Keratinocyte (primary cell): ENCODE results near the gene KRT34. TPM values are rescaled to one million over a fixed set of nuclear protein-coding genes. Genes with fewer than 3 reads are reported as not detected.

Experiments used
- DNase-seq: peaks from one replicate; pipeline ENCODE4 v3.0.0-alpha.2; 2011; ENCODE audit warnings: low read depth, missing footprints, low spot score
- FAIRE-seq: peaks from 2 replicates; lab custom pipeline; 2011; peaks lifted over from hg19 to GRCh38; lab: Jason Lieb, UNC
- H2AFZ ChIP-seq: 2 replicates; pipeline ENCODE4 v1.6.0; 2012; ENCODE audit warnings: low read length, control low read depth, inconsistent platforms; ENCODE audit not compliant: control insufficient read depth
- H3K27ac ChIP-seq: 2 replicates; pipeline ENCODE4 v1.5.1; 2011; ENCODE audit warnings: low read length; ENCODE audit not compliant: control insufficient read depth, insufficient read depth
- H3K27me3 ChIP-seq: 3 replicates; pipeline ENCODE4 v1.6.0; 2011; ENCODE audit warnings: low read length; ENCODE audit not compliant: control insufficient read depth, insufficient read depth; ENCODE audit errors: extremely low read depth
- H3K36me3 ChIP-seq, 2 experiments: 2 replicates in 1 of 2; 3 replicates in 1 of 2; pipeline ENCODE4 v1.5.1; 2011; ENCODE audit warnings: low read length in 2 of 2, mild to moderate bottlenecking in 1 of 2; ENCODE audit not compliant: control insufficient read depth in 2 of 2, insufficient read depth in 2 of 2; ENCODE audit errors: extremely low read depth in 1 of 2
- H3K4me1 ChIP-seq: 3 replicates; pipeline ENCODE4 v1.5.1; 2011; ENCODE audit warnings: low read length; ENCODE audit not compliant: control insufficient read depth, insufficient read depth; ENCODE audit errors: extremely low read depth
- H3K4me2 ChIP-seq: 3 replicates; pipeline ENCODE4 v1.6.0; 2011; ENCODE audit warnings: low read depth, low read length; ENCODE audit not compliant: control insufficient read depth, insufficient read depth; ENCODE audit errors: extremely low read depth
- H3K4me3 ChIP-seq, 3 experiments: fragments of 200-600 bp in 1 of 3; sonication (generic) in 1 of 3; 2 replicates in 2 of 3; 3 replicates in 1 of 3; pipeline ENCODE4 v1.5.1; 2011 to 2016; ENCODE audit warnings: low read length in 3 of 3, mild to moderate bottlenecking in 3 of 3, control low read depth in 2 of 3, inconsistent platforms in 1 of 3, low read depth in 1 of 3, mixed read lengths in 1 of 3, mixed run types in 1 of 3, moderate library complexity in 1 of 3; ENCODE audit not compliant: control insufficient read depth in 2 of 3, insufficient read depth in 2 of 3; ENCODE audit errors: extremely low read depth in 1 of 3
- H3K79me2 ChIP-seq: 2 replicates; pipeline ENCODE4 v1.6.0; 2012; ENCODE audit warnings: low read length; ENCODE audit not compliant: control insufficient read depth, insufficient read depth
- H3K9ac ChIP-seq: 3 replicates; pipeline ENCODE4 v1.6.0; 2011; ENCODE audit warnings: low read length; ENCODE audit not compliant: control insufficient read depth, insufficient read depth; ENCODE audit errors: extremely low read depth
- H3K9me1 ChIP-seq: 3 replicates; pipeline ENCODE4 v1.6.0; 2011; ENCODE audit warnings: low read length; ENCODE audit not compliant: control insufficient read depth, insufficient read depth; ENCODE audit errors: extremely low read depth
- H3K9me3 ChIP-seq: 2 replicates; pipeline ENCODE4 v1.5.1; 2012; ENCODE audit warnings: low read depth, low read length; ENCODE audit not compliant: control insufficient read depth
- H4K20me1 ChIP-seq: 3 replicates; pipeline ENCODE4 v1.6.0; 2011; ENCODE audit warnings: low read length; ENCODE audit not compliant: control insufficient read depth, insufficient read depth; ENCODE audit errors: extremely low read depth
- EZH2 ChIP-seq: IDR thresholded peaks from one replicate; pipeline ENCODE4 v1.6.1; 2012; ENCODE audit warnings: inconsistent platforms, mild to moderate bottlenecking, low read length, moderate library complexity
- dilution Hi-C: fragments of 300-500 bp; cut with MboI; formaldehyde crosslinking; loops from one replicate; pipeline ENCODE4 v1.7.0; 2020; ENCODE audit warnings: low sequenced_read_pairs; ENCODE audit not compliant: extremely low pct_ligation_motif_present
- polyA plus RNA-seq, 5 experiments: library from polyadenylated mRNA; depleted of rRNA in 3 of 5; stranded (reverse) in 3 of 5; stranded (forward) in 1 of 5; unstranded in 1 of 5; fragments of >200 nt; gene quantifications; 1 replicate in 1 of 5; 2 replicates in 3 of 5; 3 replicates in 1 of 5; pipeline versions ENCODE4 v1.2.1 to v1.2.3, GENCODE V29; 2011 to 2012; ENCODE audit warnings: missing spikeins in 2 of 5, low read depth in 1 of 5, low replicate concordance in 1 of 5
- TF ChIP-seq, protein P1 (sequence below), 3 experiments: IDR thresholded peaks in 1 of 3; conservative IDR thresholded peaks in 1 of 3; optimal IDR thresholded peaks in 1 of 3; 2 replicates in 2 of 3; 3 replicates in 1 of 3; pipeline versions ENCODE3 to v1.5.1; 2011; ENCODE audit warnings: low read length in 3 of 3, mild to moderate bottlenecking in 3 of 3, moderate library complexity in 2 of 3, control low read depth in 1 of 3, inconsistent platforms in 1 of 3; ENCODE audit not compliant: insufficient read depth in 2 of 3; ENCODE audit errors: extremely low read depth in 1 of 3

Gene KRT34
- polyA plus RNA-seq, 1 donor (not counting 4 experiments of a cell fraction or from before 2014, with no cell fraction given), result 4.8 TPM

DNA sequence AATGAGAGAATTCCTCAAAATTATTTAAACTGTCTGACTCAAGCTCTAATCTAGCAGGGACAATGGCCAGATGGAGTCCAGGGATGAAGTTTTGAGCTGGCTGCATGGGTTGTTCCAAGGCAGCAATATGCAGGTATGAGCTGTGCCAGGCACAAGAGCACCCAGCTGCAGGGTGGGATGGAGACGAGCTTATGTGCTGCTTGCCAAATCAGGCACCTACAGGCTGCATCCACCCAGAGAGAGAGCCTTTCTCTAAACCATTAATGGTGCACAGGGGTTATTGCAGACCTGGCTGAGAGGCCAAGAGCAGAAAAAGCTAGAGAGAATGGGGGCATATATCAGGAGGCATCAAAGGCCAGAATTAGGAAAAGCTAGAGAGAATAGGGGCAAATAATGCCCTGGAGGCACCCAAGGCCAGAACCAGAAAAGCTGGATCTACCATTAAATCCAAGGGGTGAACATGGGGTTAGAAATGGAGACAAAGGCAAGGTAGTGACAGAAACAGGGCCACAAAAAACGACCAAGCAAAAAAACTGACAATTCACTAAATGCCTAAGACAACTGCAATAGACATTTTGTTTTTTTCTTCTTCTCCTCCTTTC lies 42.4 kb downstream of the KRT34 start:
- no peaks in the 10 kb centered on the region for H3K36me3 ChIP-seq

GRCh38 chr17:41338961-41339485 lies 43.1 kb downstream of the KRT34 start:
- peaks cover 15% of the 10 kb centered on the region for H3K4me1 ChIP-seq
- no peaks in the 10 kb centered on the region for H3K79me2 ChIP-seq
- no peak overlapping the region for H3K4me3 ChIP-seq
- FAIRE-seq (peak; percentile 82), DNase-seq (no peak)
- H2AFZ ChIP-seq, result peak overlapping the region; percentile 53
- H3K36me3 ChIP-seq, result no peaks in the 10 kb centered on the region
- peak overlapping the region; percentile 47 for H3K9ac ChIP-seq
- no peaks in the 10 kb centered on the region for H3K9me1 ChIP-seq
- peak overlapping the region; percentile 69 for H3K27ac ChIP-seq
- H3K27me3 ChIP-seq, result no peaks in the 10 kb centered on the region
- H3K9me3 ChIP-seq, result no peaks in the 10 kb centered on the region
- H4K20me1 ChIP-seq, result no peaks in the 10 kb centered on the region
- dilution Hi-C loops, result no loop called here
- no peak for TF ChIP-seq EZH2
- TF ChIP-seq, protein P1, sequence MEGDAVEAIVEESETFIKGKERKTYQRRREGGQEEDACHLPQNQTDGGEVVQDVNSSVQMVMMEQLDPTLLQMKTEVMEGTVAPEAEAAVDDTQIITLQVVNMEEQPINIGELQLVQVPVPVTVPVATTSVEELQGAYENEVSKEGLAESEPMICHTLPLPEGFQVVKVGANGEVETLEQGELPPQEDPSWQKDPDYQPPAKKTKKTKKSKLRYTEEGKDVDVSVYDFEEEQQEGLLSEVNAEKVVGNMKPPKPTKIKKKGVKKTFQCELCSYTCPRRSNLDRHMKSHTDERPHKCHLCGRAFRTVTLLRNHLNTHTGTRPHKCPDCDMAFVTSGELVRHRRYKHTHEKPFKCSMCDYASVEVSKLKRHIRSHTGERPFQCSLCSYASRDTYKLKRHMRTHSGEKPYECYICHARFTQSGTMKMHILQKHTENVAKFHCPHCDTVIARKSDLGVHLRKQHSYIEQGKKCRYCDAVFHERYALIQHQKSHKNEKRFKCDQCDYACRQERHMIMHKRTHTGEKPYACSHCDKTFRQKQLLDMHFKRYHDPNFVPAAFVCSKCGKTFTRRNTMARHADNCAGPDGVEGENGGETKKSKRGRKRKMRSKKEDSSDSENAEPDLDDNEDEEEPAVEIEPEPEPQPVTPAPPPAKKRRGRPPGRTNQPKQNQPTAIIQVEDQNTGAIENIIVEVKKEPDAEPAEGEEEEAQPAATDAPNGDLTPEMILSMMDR (optimal IDR thresholded peaks at IDR 0.05 in 1 of 3, IDR thresholded peaks at IDR 0.05 in 1 of 3, conservative IDR thresholded peaks at IDR 0.05 in 1 of 3; ENCODE audit: extremely low read depth in 1 of 3, insufficient read depth in 2 of 3, low read length in 3 of 3), result no peak
- peak overlapping the region; percentile 55 for H3K4me2 ChIP-seq

More for the DNA sequence above, 42.4 kb downstream of the KRT34 start:
- peak overlapping the region in 1 of 3 experiments; percentile 9 for H3K4me3 ChIP-seq
- no peaks in the 10 kb centered on the region for H4K20me1 ChIP-seq
- TF ChIP-seq, protein P1 (optimal IDR thresholded peaks at IDR 0.05 in 1 of 3, IDR thresholded peaks at IDR 0.05 in 1 of 3, conservative IDR thresholded peaks at IDR 0.05 in 1 of 3; ENCODE audit: extremely low read depth in 1 of 3, insufficient read depth in 2 of 3, low read length in 3 of 3), result no peak
- no peak for TF ChIP-seq EZH2
- peak overlapping the region; percentile 40 for H3K4me2 ChIP-seq
- FAIRE-seq (peak; percentile 23), DNase-seq (no peak)
- H3K27me3 ChIP-seq, result no peaks in the 10 kb centered on the region
- peaks cover 15% of the 10 kb centered on the region for H3K4me1 ChIP-seq
- no peaks in the 10 kb centered on the region for H3K9me3 ChIP-seq
- H3K79me2 ChIP-seq, result no peaks in the 10 kb centered on the region
- H3K9ac ChIP-seq, result peak overlapping the region; percentile 24
- no peak overlapping the region for H2AFZ ChIP-seq
- H3K9me1 ChIP-seq, result no peaks in the 10 kb centered on the region
- peak overlapping the region; percentile 43 for H3K27ac ChIP-seq
- dilution Hi-C loops, result no loop called here
